H1 (cell line): ENCODE results near the gene COL28A1. TPM values are rescaled to one million over a fixed set of nuclear protein-coding genes. Genes with fewer than 3 reads are reported as not detected.

Experiments used
- CTCF ChIA-PET: fragments of 300-600 bp; sonication (Branson Sonifier 250); formaldehyde crosslinking; loops from one replicate; lab custom pipeline; 2021; ENCODE audit not compliant: partially characterized antibody; lab: Charles Lee
- POLR2A ChIA-PET: fragments of 300-600 bp; sonication (Branson Sonifier 250); formaldehyde crosslinking; loops from one replicate; lab custom pipeline; 2021; ENCODE audit warnings: inconsistent platforms; ENCODE audit not compliant: partially characterized antibody; lab: Charles Lee
- DNase-seq, 2 experiments: peaks; one replicate each; pipeline versions ENCODE4 v3.0.0 to v3.0.0-alpha.2; 2010 to 2022; ENCODE audit warnings: low spot score in 2 of 2, low read depth in 1 of 2, mixed read lengths in 1 of 2
- FAIRE-seq: peaks from 2 replicates; lab custom pipeline; 2011; peaks lifted over from hg19 to GRCh38; lab: Jason Lieb, UNC
- H2AFZ ChIP-seq: 2 replicates; pipeline ENCODE4 v1.8.1; 2012; ENCODE audit warnings: low read length, inconsistent platforms
- H2AK5ac ChIP-seq: 2 replicates; pipeline ENCODE4 v1.6.1; 2013; ENCODE audit warnings: low read depth, low read length
- H2BK120ac ChIP-seq: replicated peaks from 2 replicates; pipeline ENCODE3; 2013; ENCODE audit warnings: low read depth, low read length, inconsistent platforms
- H2BK12ac ChIP-seq: 2 replicates; pipeline ENCODE4 v1.6.1; 2013; ENCODE audit warnings: low read depth, low read length
- H2BK15ac ChIP-seq: 2 replicates; pipeline ENCODE4 v1.6.1; 2013; ENCODE audit warnings: low read length
- H2BK20ac ChIP-seq: 2 replicates; pipeline ENCODE4 v1.6.1; 2013; ENCODE audit warnings: low read length
- H2BK5ac ChIP-seq: 2 replicates; pipeline ENCODE4 v1.6.1; 2013; ENCODE audit warnings: low read depth, low read length
- H3K14ac ChIP-seq: 2 replicates; pipeline ENCODE4 v1.6.1; 2013; ENCODE audit warnings: inconsistent platforms; ENCODE audit not compliant: insufficient read length
- H3K18ac ChIP-seq: 2 replicates; pipeline ENCODE4 v1.6.1; 2013; ENCODE audit warnings: low read length; ENCODE audit errors: extremely low read depth
- H3K23ac ChIP-seq: 2 replicates; pipeline ENCODE4 v1.6.1; 2013; ENCODE audit warnings: inconsistent platforms; ENCODE audit not compliant: insufficient read length
- H3K23me2 ChIP-seq: 2 replicates; pipeline ENCODE4 v1.6.1; 2013; ENCODE audit warnings: low read depth, low read length
- H3K27ac ChIP-seq: 2 replicates; pipeline ENCODE4 v1.6.1; 2011; ENCODE audit warnings: low read depth, low read length, inconsistent platforms
- H3K27me3 ChIP-seq, 4 experiments: replicated peaks in 1 of 4; 1 replicate in 1 of 4; 2 replicates in 3 of 4; pipeline versions ENCODE4 v1.6.1 to v1.8.1; 2011 to 2013; ENCODE audit warnings: low read length in 3 of 4, mild to moderate bottlenecking in 3 of 4, inconsistent platforms in 2 of 4, mixed read lengths in 2 of 4, moderate library complexity in 1 of 4; ENCODE audit not compliant: control insufficient read depth in 3 of 4, insufficient read depth in 3 of 4; ENCODE audit errors: extremely low read depth in 1 of 4
- H3K36me3 ChIP-seq, 4 experiments: 2 replicates each; pipeline versions ENCODE4 v1.6.1 to v1.8.1; 2011 to 2013; ENCODE audit warnings: mild to moderate bottlenecking in 4 of 4, low read length in 3 of 4, moderate library complexity in 2 of 4, control low read depth in 1 of 4, inconsistent platforms in 1 of 4; ENCODE audit not compliant: insufficient read depth in 4 of 4, control insufficient read depth in 2 of 4
- H3K4ac ChIP-seq: replicated peaks from 2 replicates; pipeline ENCODE3; 2013; ENCODE audit warnings: low read length, low read depth, mixed read lengths, inconsistent platforms; ENCODE audit not compliant: insufficient read length
- H3K4me1 ChIP-seq, 4 experiments: replicated peaks in 1 of 4; 1 replicate in 1 of 4; 2 replicates in 3 of 4; pipeline versions ENCODE4 v1.6.1 to v1.8.1; 2011 to 2013; ENCODE audit warnings: low read length in 3 of 4, inconsistent platforms in 2 of 4, mixed read lengths in 1 of 4; ENCODE audit not compliant: insufficient read depth in 4 of 4, control insufficient read depth in 3 of 4
- H3K4me2 ChIP-seq, 2 experiments: 2 replicates each; pipeline versions ENCODE4 v1.6.1 to v1.8.1; 2011 to 2013; ENCODE audit warnings: low read depth in 2 of 2, low read length in 2 of 2, control low read depth in 1 of 2, inconsistent platforms in 1 of 2, mild to moderate bottlenecking in 1 of 2; ENCODE audit not compliant: insufficient read depth in 1 of 2
- H3K4me3 ChIP-seq, 4 experiments: fragments of 200-600, 300-600 bp in 1 of 4; sonication (generic), shearing (Covaris generic), sonication (Bioruptor Twin) in 1 of 4; 2 replicates each; pipeline versions ENCODE4 v1.5.1 to v1.8.1; 2011 to 2016; ENCODE audit warnings: low read length in 4 of 4, low read depth in 3 of 4, control low read depth in 2 of 4, inconsistent platforms in 2 of 4, mild to moderate bottlenecking in 2 of 4, mixed read lengths in 1 of 4, moderate library complexity in 1 of 4; ENCODE audit not compliant: insufficient read depth in 2 of 4; ENCODE audit errors: extremely low read depth in 1 of 4
- H3K56ac ChIP-seq: replicated peaks from 2 replicates; pipeline ENCODE3; 2013; ENCODE audit warnings: low read depth, mild to moderate bottlenecking, mixed read lengths, low read length, inconsistent platforms; ENCODE audit not compliant: insufficient read length
- H3K79me1 ChIP-seq: 2 replicates; pipeline ENCODE4 v1.6.1; 2013; ENCODE audit warnings: low read depth, low read length, control low read depth
- H3K79me2 ChIP-seq, 2 experiments: 2 replicates each; pipeline versions ENCODE4 v1.6.1 to v1.8.1; 2012 to 2013; ENCODE audit warnings: low read length in 2 of 2, mild to moderate bottlenecking in 2 of 2, inconsistent platforms in 1 of 2; ENCODE audit not compliant: insufficient read depth in 2 of 2, control insufficient read depth in 1 of 2
- H3K9ac ChIP-seq, 4 experiments: replicated peaks in 1 of 4; 1 replicate in 1 of 4; 2 replicates in 3 of 4; pipeline versions ENCODE4 v1.6.1 to v1.8.1; 2011 to 2013; ENCODE audit warnings: low read depth in 3 of 4, low read length in 3 of 4, control low read depth in 2 of 4, mild to moderate bottlenecking in 2 of 4, moderate library complexity in 2 of 4, inconsistent platforms in 1 of 4; ENCODE audit errors: extremely low read depth in 1 of 4
- H3K9me3 ChIP-seq, 2 experiments: 2 replicates each; pipeline versions ENCODE4 v1.6.1 to v1.8.1; 2012 to 2013; ENCODE audit warnings: mild to moderate bottlenecking in 2 of 2, moderate library complexity in 2 of 2, control low read depth in 1 of 2, inconsistent platforms in 1 of 2, low read depth in 1 of 2, low read length in 1 of 2, mixed read lengths in 1 of 2; ENCODE audit not compliant: insufficient read depth in 2 of 2
- H4K20me1 ChIP-seq, 2 experiments: replicated peaks in 1 of 2; 2 replicates each; pipeline versions ENCODE3 to v1.8.1; 2011 to 2013; ENCODE audit warnings: inconsistent platforms in 2 of 2, low read length in 2 of 2, mild to moderate bottlenecking in 1 of 2; ENCODE audit not compliant: insufficient read depth in 2 of 2, control insufficient read depth in 1 of 2
- H4K5ac ChIP-seq: 2 replicates; pipeline ENCODE4 v1.6.1; 2013; ENCODE audit warnings: low read length, low read depth, mixed read lengths, inconsistent platforms; ENCODE audit not compliant: insufficient read length
- H4K8ac ChIP-seq: 2 replicates; pipeline ENCODE4 v1.8.0; 2013; ENCODE audit warnings: mild to moderate bottlenecking, moderate library complexity, low read length, inconsistent platforms; ENCODE audit not compliant: insufficient read depth; ENCODE audit errors: extremely low read depth
- H4K91ac ChIP-seq: replicated peaks from 2 replicates; pipeline ENCODE3; 2013; ENCODE audit warnings: low read length, mixed read lengths, inconsistent platforms; ENCODE audit not compliant: insufficient read length
- GABPA ChIP-seq: IDR thresholded peaks from 2 replicates; pipeline ENCODE4 v1.6.1; 2011; ENCODE audit warnings: mild to moderate bottlenecking, low read length, moderate library complexity, borderline replicate concordance; ENCODE audit not compliant: insufficient read depth
- GTF2F1 ChIP-seq: IDR thresholded peaks from 2 replicates; pipeline ENCODE4 v1.6.1; 2012; ENCODE audit warnings: low read depth, low read length, improper control_type of control experiment, borderline replicate concordance
- RXRA ChIP-seq: IDR thresholded peaks from 2 replicates; pipeline ENCODE4 v1.6.1; 2011; ENCODE audit warnings: low read depth, mild to moderate bottlenecking, low read length, moderate library complexity; ENCODE audit not compliant: insufficient read depth
- SIRT6 ChIP-seq: IDR thresholded peaks from one replicate; pipeline ENCODE4 v1.7.1; 2012; ENCODE audit warnings: low read length, inconsistent platforms
- USF2 ChIP-seq: IDR thresholded peaks from 2 replicates; pipeline ENCODE4 v1.6.1; 2011; ENCODE audit warnings: low read length, improper control_type of control experiment
- ZNF274 ChIP-seq: IDR thresholded peaks from 2 replicates; pipeline ENCODE4 v1.7.0; 2012; ENCODE audit warnings: low read length, borderline replicate concordance; ENCODE audit errors: extremely low read depth
- WGBS, 2 experiments: shearing (Covaris generic) in 1 of 2; methylation state at CpG; one replicate each; pipeline versions ENCODE4 v1.1.6 to v1.1.7; 2013 to 2015; ENCODE audit warnings: low lambda C conversion rate in 2 of 2, mixed read lengths in 2 of 2, inconsistent platforms in 1 of 2, low coverage in 1 of 2, missing lambda C conversion rate in 1 of 2; ENCODE audit not compliant: insufficient replicate concordance in 2 of 2, insufficient coverage in 1 of 2, insufficient read length in 1 of 2; ENCODE audit errors: extremely low coverage in 1 of 2, missing lambda C conversion rate in 1 of 2; 5-methylcytosine and 5-hydroxymethylcytosine counted together
- polyA plus RNA-seq, 7 experiments: library from polyadenylated mRNA; depleted of rRNA in 3 of 7; stranded (reverse) in 5 of 7; unstranded in 2 of 7; fragments of >200 nt in 5 of 7; fragments of 200-250 nt in 2 of 7; gene quantifications; 1 replicate in 5 of 7; 2 replicates in 1 of 7; 4 replicates in 1 of 7; pipeline versions ENCODE4 v1.2.1 to v1.2.3, GENCODE V29; 2011 to 2013; ENCODE audit warnings: missing spikeins in 2 of 7, mixed read lengths in 2 of 7
- total RNA-seq: library from RNA; stranded (reverse); fragmentation: NEBNext Ultra II Directional; extraction: Animal tissue kit (Norgen Biotek cat#: 25700); gene quantifications from 2 replicates; pipeline ENCODE4 v1.2.1, GENCODE V29; 2021

The COL28A1 gene
- total and polyA plus RNA-seq, 2 of the 8 experiments (the other 6 are each of a cell fraction or from before 2014, with no cell fraction given), result 0.22 to 0.38 TPM

DNA sequence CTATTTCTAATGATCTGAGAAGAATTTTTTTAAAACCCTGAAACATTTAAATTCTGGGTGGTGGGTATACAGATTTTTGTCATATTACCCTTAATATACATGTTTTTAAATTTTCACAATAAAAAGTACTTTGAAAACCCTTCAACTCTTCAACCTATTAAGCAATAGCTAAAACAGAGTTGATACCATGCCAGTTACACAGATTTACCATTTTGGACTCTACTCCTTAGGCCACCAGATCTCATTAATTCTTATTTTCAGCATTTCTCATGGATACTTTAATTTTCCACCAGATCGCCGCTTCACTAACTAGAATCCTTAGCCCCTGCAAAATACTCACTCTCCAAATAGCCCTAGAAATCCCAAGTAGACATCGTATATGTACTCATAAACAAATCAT lies 12.7 kb upstream of the COL28A1 start:
- CTCF ChIA-PET, result interaction anchor here (1.3 kb wide), 1 partner anchor 445 kb away, joined by 3 read pairs; no protein-coding TSS in a partner anchor
- no peak for FAIRE-seq
- WGBS, 2 experiments, result 92% methylated on average over 3 of the region's 3 CpGs; no CpG with 5 or more reads in 1 of the 2 experiments
- TF ChIP-seq RXRA (no peak), ZNF274 (no peak), GABPA (no peak), SIRT6 (no peak), USF2 (no peak), GTF2F1 (no peak)

More for the DNA sequence above, 12.7 kb upstream of the COL28A1 start:
- Histone ChIP-seq H2BK120ac (no peak overlapping the region), H2AFZ (no peak overlapping the region), H2BK20ac (no peak overlapping the region), H4K20me1 (no peaks in the 10 kb centered on the region), H2BK12ac (no peak overlapping the region), H3K14ac (no peak overlapping the region), H3K4ac (no peak overlapping the region), H3K4me3 (no peak overlapping the region), H3K27me3 (no peaks in the 10 kb centered on the region), H3K56ac (no peak overlapping the region), H2BK5ac (no peak overlapping the region), H3K79me1 (no peaks in the 10 kb centered on the region), H2AK5ac (no peak overlapping the region), H4K8ac (no peak overlapping the region), H4K5ac (no peak overlapping the region), H3K23me2 (no peaks in the 10 kb centered on the region; the same call in 1 of the 2 replicates), H3K9ac (no peak overlapping the region), H3K23ac (no peak overlapping the region), H3K36me3 (no peaks in the 10 kb centered on the region), H3K18ac (no peak overlapping the region), H3K27ac (no peak overlapping the region), H3K79me2 (no peaks in the 10 kb centered on the region), H3K4me2 (no peak overlapping the region), H3K9me3 (no peaks in the 10 kb centered on the region), H4K91ac (no peak overlapping the region), H3K4me1 (no peaks in the 10 kb centered on the region), H2BK15ac (no peak overlapping the region)
- DNase-seq, result no peak
- POLR2A ChIA-PET, result no interaction called here
